ENCODE results near the gene NHLRC2.
"Not testable (repeated sequence)": the region's sequence is repeated elsewhere in the genome, so short reads cannot be mapped to it uniquely, and the experiment has no call there.

NHLRC2 gene

DNA sequence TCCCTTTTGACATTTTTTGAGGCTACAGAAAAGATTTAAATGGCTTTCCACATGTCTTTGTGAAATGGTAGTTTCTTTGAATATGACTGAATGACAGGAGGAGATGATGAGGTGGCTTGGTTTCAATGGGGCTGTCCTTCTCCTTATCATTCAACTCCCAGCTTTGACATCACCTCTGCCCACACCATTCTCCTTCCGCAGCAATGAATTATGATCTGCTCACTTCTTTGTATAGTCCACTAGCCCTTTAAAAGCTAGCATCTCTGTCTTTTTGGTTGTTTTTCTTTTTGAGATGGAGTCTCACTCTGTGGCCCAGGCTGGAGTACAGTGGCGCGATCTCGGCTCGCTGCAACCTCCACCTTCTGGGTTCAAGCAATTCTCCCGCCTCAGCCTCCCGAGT lies 32.3 kb upstream of the NHLRC2 start:
- no peak for DNase-seq (ENCODE audit: low read depth, low spot score)
- POLR2A ChIA-PET: no interaction called here
- CTCF ChIA-PET: interaction anchor here (0.9 to 1.1 kb wide), 3 partner anchors 16 to 27 kb away, joined by 3 read pairs; no protein-coding TSS in a partner anchor
- H3K4me3 ChIP-seq (ENCODE audit: low read depth, low read length): no peak overlapping the region
- TF ChIP-seq, protein P1, sequence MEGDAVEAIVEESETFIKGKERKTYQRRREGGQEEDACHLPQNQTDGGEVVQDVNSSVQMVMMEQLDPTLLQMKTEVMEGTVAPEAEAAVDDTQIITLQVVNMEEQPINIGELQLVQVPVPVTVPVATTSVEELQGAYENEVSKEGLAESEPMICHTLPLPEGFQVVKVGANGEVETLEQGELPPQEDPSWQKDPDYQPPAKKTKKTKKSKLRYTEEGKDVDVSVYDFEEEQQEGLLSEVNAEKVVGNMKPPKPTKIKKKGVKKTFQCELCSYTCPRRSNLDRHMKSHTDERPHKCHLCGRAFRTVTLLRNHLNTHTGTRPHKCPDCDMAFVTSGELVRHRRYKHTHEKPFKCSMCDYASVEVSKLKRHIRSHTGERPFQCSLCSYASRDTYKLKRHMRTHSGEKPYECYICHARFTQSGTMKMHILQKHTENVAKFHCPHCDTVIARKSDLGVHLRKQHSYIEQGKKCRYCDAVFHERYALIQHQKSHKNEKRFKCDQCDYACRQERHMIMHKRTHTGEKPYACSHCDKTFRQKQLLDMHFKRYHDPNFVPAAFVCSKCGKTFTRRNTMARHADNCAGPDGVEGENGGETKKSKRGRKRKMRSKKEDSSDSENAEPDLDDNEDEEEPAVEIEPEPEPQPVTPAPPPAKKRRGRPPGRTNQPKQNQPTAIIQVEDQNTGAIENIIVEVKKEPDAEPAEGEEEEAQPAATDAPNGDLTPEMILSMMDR (IDR thresholded peaks at IDR 0.05; ENCODE audit: insufficient read depth, low read length, missing control alignments): no peak

DNA sequence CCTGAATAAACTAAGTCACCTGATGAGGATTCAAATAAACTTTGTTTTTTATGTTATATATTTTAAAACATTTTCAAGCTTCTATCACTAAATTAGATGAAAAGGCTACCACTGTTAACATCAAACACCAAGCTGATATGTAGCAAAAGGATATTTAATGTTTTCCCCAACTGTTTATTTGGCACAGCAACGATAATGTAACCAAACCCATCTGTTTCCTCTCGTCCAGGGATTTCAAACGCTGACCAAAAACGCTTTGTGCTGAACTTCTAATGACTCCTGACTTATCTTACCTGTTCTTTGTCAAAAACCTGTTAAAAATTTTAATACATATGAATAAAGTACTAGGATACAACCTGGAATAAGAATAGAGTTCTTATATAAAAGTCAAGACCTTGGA lies 31.1 kb upstream of the NHLRC2 start:
- ChIA-PET POLR2A (no interaction called here), CTCF (interaction anchor here (1.1 kb wide), 1 partner anchor 25 kb away, joined by 3 read pairs; no protein-coding TSS in a partner anchor)
- TF ChIP-seq, protein P1 (IDR thresholded peaks at IDR 0.05; ENCODE audit: insufficient read depth, low read length, missing control alignments): no peak
- DNase-seq (ENCODE audit: low read depth, low spot score): no peak
- no peak overlapping the region for H3K4me3 ChIP-seq (ENCODE audit: low read depth, low read length)

DNA sequence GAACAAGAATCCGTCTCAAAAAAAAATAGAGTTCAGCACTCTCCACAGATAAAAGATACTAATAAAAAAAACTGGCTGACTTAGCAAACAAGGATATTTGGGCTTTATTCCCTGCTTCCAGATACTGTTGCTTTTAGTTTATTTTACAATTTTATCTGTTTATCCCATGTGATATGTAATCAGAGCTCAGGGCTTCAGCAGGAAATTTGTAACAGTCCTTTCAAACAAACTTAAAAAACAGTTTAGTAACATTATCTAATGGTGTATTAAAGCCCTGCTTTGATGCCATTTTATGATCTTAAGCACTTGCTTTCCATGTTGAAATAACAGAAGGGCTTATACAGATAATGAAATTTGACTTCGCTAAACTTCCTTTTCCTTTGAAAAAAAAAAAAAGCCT lies 28.7 kb upstream of the NHLRC2 start:
- POLR2A ChIA-PET: no interaction called here
- TF ChIP-seq, protein P1 (IDR thresholded peaks at IDR 0.05; ENCODE audit: insufficient read depth, low read length, missing control alignments): no peak
- no peak for DNase-seq (ENCODE audit: low read depth, low spot score)
- H3K4me3 ChIP-seq (ENCODE audit: low read depth, low read length): no peak overlapping the region
- CTCF ChIA-PET: interaction anchor here (1.3 to 1.6 kb wide), 2 partner anchors 24 to 277 kb away, joined by 3 to 4 read pairs; no protein-coding TSS in a partner anchor

DNA sequence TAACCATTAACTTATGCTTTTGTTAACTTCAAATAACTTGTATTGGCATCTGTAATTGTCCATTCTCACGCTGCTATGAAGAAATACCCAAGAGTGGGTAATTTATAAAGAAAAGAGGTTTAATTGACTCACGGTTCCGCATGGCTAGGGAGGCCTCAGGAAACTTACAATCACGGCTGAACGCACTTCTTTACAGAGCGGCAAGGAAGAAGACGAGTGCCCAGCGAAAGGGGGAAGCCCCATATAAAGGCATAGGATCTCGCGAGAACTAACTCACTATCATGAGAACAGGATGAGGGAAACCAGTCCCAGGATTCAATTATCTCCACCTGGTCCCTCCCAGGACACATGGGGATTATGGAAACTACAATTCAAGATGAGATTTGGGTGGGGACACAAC lies 25.9 kb upstream of the NHLRC2 start:
- DNase-seq (ENCODE audit: low read depth, low spot score); H3K4me3 ChIP-seq (ENCODE audit: low read depth, low read length); POLR2A ChIA-PET: not testable (repeated sequence)
- CTCF ChIA-PET: interaction anchor here (1.0 kb wide), 1 partner anchor 26 kb away, joined by 3 read pairs; no protein-coding TSS in a partner anchor

DNA sequence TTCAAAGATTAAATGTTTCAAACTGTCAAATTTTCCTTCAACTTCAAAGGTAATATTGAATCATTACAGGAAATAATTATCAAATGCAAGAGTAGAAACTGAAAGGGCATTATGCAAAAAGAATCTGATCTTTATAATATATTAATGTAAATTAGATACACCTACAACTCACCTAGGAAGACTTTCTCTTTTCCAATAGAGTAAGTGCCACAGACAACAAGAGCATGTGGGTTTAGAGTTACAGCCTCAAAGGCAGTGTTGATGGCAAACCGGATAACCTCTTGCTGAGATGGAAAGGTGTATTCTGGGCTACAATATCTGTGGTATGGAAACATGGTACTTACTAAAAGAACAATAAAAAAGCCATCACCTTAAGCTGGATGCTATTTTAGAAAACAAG lies 12.3 kb upstream of the NHLRC2 start:
- CTCF ChIA-PET: no interaction called here
- TF ChIP-seq, protein P1 (IDR thresholded peaks at IDR 0.05; ENCODE audit: insufficient read depth, low read length, missing control alignments): no peak

DNA sequence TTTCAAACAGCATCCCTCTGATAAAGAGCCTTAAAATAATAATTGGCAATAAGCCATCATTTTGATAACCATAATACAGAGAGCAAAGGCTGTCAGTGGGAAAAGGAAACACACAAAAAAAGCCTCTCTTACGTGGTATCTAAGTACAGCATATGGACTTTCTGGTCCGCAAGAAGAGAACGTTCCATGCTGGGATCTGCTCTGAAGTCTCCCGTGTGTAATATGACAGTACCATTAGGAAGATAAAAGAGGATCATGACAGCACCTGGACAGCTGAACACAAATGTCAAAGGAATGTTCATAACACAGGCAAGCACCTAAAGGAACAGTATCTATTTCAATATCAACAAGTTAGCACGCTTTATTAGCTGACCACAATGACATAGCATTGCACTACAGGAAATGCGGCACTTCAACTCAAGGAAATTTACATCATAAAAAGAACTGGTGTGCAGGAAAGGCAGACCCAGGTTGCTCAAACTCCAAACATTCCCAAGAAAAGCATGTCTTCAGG lies 10.4 kb upstream of the NHLRC2 start:
- no peak for DNase-seq (ENCODE audit: low read depth, low spot score)
- ChIA-PET CTCF (no interaction called here), POLR2A (no interaction called here)
- no peak overlapping the region for H3K4me3 ChIP-seq (ENCODE audit: low read depth, low read length)
- TF ChIP-seq, protein P1 (IDR thresholded peaks at IDR 0.05; ENCODE audit: insufficient read depth, low read length, missing control alignments): no peak

More for the DNA sequence above, 12.3 kb upstream of the NHLRC2 start:
- H3K4me3 ChIP-seq (ENCODE audit: low read depth, low read length): no peak overlapping the region
- no peak for DNase-seq (ENCODE audit: low read depth, low spot score)
- POLR2A ChIA-PET: no interaction called here

DNA sequence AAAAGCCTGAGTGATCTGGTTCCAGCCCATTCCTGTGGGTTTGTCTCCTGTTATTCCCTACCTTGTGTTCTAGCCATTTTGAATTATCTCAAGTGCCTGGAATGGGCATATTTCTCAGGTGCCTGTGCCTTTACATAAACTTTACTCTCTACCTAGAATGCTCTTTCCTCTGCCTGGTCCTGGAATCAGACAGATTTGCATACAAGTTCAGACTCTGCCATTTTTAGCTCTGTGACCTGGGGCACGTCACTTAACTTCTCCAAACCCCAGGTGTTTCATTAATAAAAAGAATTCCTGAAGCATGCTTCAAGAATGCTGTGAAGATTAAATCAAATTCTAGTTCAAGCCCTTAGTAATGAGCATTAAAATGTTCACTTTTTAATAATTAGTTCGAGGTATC lies 8.4 kb upstream of the NHLRC2 start:
- POLR2A ChIA-PET: no interaction called here
- DNase-seq (ENCODE audit: low read depth, low spot score): no peak
- TF ChIP-seq, protein P1 (IDR thresholded peaks at IDR 0.05; ENCODE audit: insufficient read depth, low read length, missing control alignments): no peak
- H3K4me3 ChIP-seq (ENCODE audit: low read depth, low read length): no peak overlapping the region
- CTCF ChIA-PET: interaction anchor here (1.8 kb wide), 1 partner anchor 47 kb away, joined by 4 read pairs; no protein-coding TSS in a partner anchor

All from AG04449 (cell line).